Gastroesophageal sphincter (tissue), 4 donors: ENCODE data around the gene CCDC60. TPM values are rescaled to one million over a fixed set of nuclear protein-coding genes. Genes with fewer than 3 reads are reported as not detected.
A peak's percentile ranks its signal among the peaks of the same experiment; 100 is the strongest.

Experiments
- ATAC-seq: fragments of 150-250 bp; one replicate; pipeline ENCODE4 v1.9.1; 2016; ENCODE audit warnings: mild to moderate bottlenecking, moderate library complexity
- H3K27ac ChIP-seq, 4 donors: fragments of 200-600 bp; sonication (generic) in 3 of 4; 1 replicate in 3 of 4; 2 replicates in 1 of 4; pipeline ENCODE4 v1.5.1; 2016 to 2019
- H3K27me3 ChIP-seq: fragments of 200-600 bp; sonication (generic); one replicate; pipeline ENCODE4 v1.5.1; 2019
- H3K36me3 ChIP-seq, 2 donors: fragments of 200-600 bp; sonication (generic); one replicate each; pipeline ENCODE4 v1.5.1; 2019; ENCODE audit warnings: control low read depth in 1 of 2
- H3K4me1 ChIP-seq, 3 donors: fragments of 200-600 bp; sonication (generic); 1 replicate in 2 of 3; 2 replicates in 1 of 3; pipeline ENCODE4 v1.5.1; 2016 to 2019; ENCODE audit warnings: control low read depth in 2 of 3
- H3K4me3 ChIP-seq, 2 donors: fragments of 200-600 bp; sonication (generic); one replicate each; pipeline ENCODE4 v1.5.1; 2019; ENCODE audit warnings: mild to moderate bottlenecking in 1 of 2, moderate library complexity in 1 of 2
- H3K9me3 ChIP-seq, 3 donors: fragments of 200-600 bp; sonication (generic); one replicate each; pipeline ENCODE4 v1.5.1; 2017 to 2019; ENCODE audit warnings: control low read depth in 2 of 3
- CTCF ChIP-seq, 4 experiments: fragments of 200-600 bp in 2 of 4; fragments of 450-650 bp in 2 of 4; sonication (generic) in 1 of 4; IDR thresholded peaks; one replicate each; pipeline ENCODE4 v1.5.1; 2017 to 2019; ENCODE audit warnings: antibody characterized with exemption in 4 of 4, mild to moderate bottlenecking in 2 of 4, moderate library complexity in 2 of 4
- EP300 ChIP-seq: sonication (generic); formaldehyde crosslinking; IDR thresholded peaks from one replicate; pipeline ENCODE4 v1.6.1; 2017; ENCODE audit warnings: antibody characterized with exemption, mild to moderate bottlenecking
- POLR2A ChIP-seq, 2 donors: fragments of 450-650 bp; IDR thresholded peaks; one replicate each; pipeline ENCODE4 v1.6.1; 2017; ENCODE audit warnings: antibody characterized with exemption in 2 of 2, mild to moderate bottlenecking in 2 of 2, moderate library complexity in 1 of 2
- POLR2AphosphoS5 ChIP-seq: sonication (generic); formaldehyde crosslinking; IDR thresholded peaks from one replicate; pipeline ENCODE4 v1.6.1; 2017; ENCODE audit warnings: antibody characterized with exemption
- WGBS, 2 donors: methylation state at CpG; one replicate each; pipeline ENCODE4 v1.1.5; 2018; ENCODE audit warnings: low coverage in 1 of 2; 5-methylcytosine and 5-hydroxymethylcytosine counted together
- total RNA-seq, 4 donors: library from RNA; depleted of rRNA; stranded (reverse); fragments of >200 nt; gene quantifications; one replicate each; pipeline ENCODE4 v1.1.0, GENCODE V29; 2016

Gene CCDC60
- total RNA-seq, 4 donors from 2014 or later = 0.40 TPM; not detected in 3

- peaks cover 0 to 11% (median 0%) of the 10 kb centered on the region in 3 donors for H3K4me1 ChIP-seq
- 7 to 10% methylated on average over 2 to 6 of the region's 19 CpGs for WGBS, 2 donors
- H3K27ac ChIP-seq = peak overlapping the region in 2 of 4 donors; percentile 30 to 31
- H3K27me3 ChIP-seq = no peaks in the 10 kb centered on the region
- peak; percentile 48 for ATAC-seq
- H3K4me3 ChIP-seq = no peak overlapping the region
- TF ChIP-seq CTCF (IDR thresholded peaks at IDR 0.05) (no peak), POLR2A (IDR thresholded peaks at IDR 0.05) (no peak), EP300 (no peak), POLR2AphosphoS5 (no peak)
- H3K36me3 ChIP-seq = no peaks in the 10 kb centered on the region
- no peaks in the 10 kb centered on the region for H3K9me3 ChIP-seq
These were observed 25.6 kb upstream of the CCDC60 start for GRCh38 chr12:119308708-119309456.

GRCh38 chr12:119311878-119312277 is 22.7 kb upstream of the CCDC60 start:
- Histone ChIP-seq H3K27ac (no peak overlapping the region), H3K4me1 (peaks cover 0 to 11% (median 0%) of the 10 kb centered on the region in 3 donors), H3K27me3 (no peaks in the 10 kb centered on the region), H3K9me3 (no peaks in the 10 kb centered on the region), H3K4me3 (no peak overlapping the region), H3K36me3 (no peaks in the 10 kb centered on the region)
- no peak for ATAC-seq
- TF ChIP-seq EP300 = no peak
- no peak for TF ChIP-seq POLR2A (IDR thresholded peaks at IDR 0.05)
- no peak for TF ChIP-seq CTCF (IDR thresholded peaks at IDR 0.05)
- no peak for TF ChIP-seq POLR2AphosphoS5
- 65 to 81% methylated on average over 2 to 4 of the region's 4 CpGs for WGBS, 2 donors

GRCh38 chr12:119312904-119313303 is 21.6 kb upstream of the CCDC60 start:
- no peaks in the 10 kb centered on the region for H3K27me3 ChIP-seq
- ATAC-seq = no peak
- H3K27ac ChIP-seq = no peak overlapping the region
- no peaks in the 10 kb centered on the region for H3K36me3 ChIP-seq
- H3K4me1 ChIP-seq = peaks cover 0 to 11% (median 0%) of the 10 kb centered on the region in 3 donors
- no peak overlapping the region for H3K4me3 ChIP-seq
- no peak for TF ChIP-seq CTCF (IDR thresholded peaks at IDR 0.05)
- TF ChIP-seq POLR2AphosphoS5 = no peak
- no peak for TF ChIP-seq EP300
- no peak for TF ChIP-seq POLR2A (IDR thresholded peaks at IDR 0.05)
- WGBS, 2 donors = 63 to 100% methylated on average over 1 of the region's 1 CpG
- no peaks in the 10 kb centered on the region for H3K9me3 ChIP-seq

- 90 to 100% methylated on average over 1 to 5 of the region's 5 CpGs for WGBS, 2 donors
- Histone ChIP-seq H3K4me1 (peaks cover 0 to under 1% (median 0%) of the 10 kb centered on the region in 3 donors), H3K4me3 (no peak overlapping the region), H3K9me3 (no peaks in the 10 kb centered on the region), H3K27me3 (no peaks in the 10 kb centered on the region), H3K27ac (no peak overlapping the region), H3K36me3 (no peaks in the 10 kb centered on the region)
- ATAC-seq = no peak
- TF ChIP-seq CTCF (IDR thresholded peaks at IDR 0.05) (no peak), EP300 (no peak), POLR2AphosphoS5 (no peak), POLR2A (IDR thresholded peaks at IDR 0.05) (no peak)
These were observed 20.2 kb upstream of the CCDC60 start for GRCh38 chr12:119314290-119314689.

- Histone ChIP-seq H3K27ac (peak overlapping the region in 1 of 4 donors; percentile 51), H3K27me3 (no peaks in the 10 kb centered on the region), H3K9me3 (peaks cover 0 to 4% (median 0%) of the 10 kb centered on the region in 3 donors), H3K36me3 (no peaks in the 10 kb centered on the region), H3K4me3 (no peak overlapping the region), H3K4me1 (no peaks in the 10 kb centered on the region)
- peak; percentile 62 for ATAC-seq
- peak; percentile 57 for TF ChIP-seq POLR2AphosphoS5
- peak in 1 of 4 experiments; percentile 22 for TF ChIP-seq CTCF (IDR thresholded peaks at IDR 0.05)
- TF ChIP-seq POLR2A (IDR thresholded peaks at IDR 0.05) = no peak
- 55 to 56% methylated on average over 2 of the region's 2 CpGs for WGBS, 2 donors
These were observed 14.9 kb upstream of the CCDC60 start for GRCh38 chr12:119319638-119320037.
